ENCODE measurements around the gene HSPB8. TPM values are rescaled to one million over a fixed set of nuclear protein-coding genes. Genes with fewer than 3 reads are reported as not detected.

HSPB8 gene
- total RNA-seq, 4 donors from 2014 or later = 47.8 to 86.4 (median 72.1) TPM

DNA sequence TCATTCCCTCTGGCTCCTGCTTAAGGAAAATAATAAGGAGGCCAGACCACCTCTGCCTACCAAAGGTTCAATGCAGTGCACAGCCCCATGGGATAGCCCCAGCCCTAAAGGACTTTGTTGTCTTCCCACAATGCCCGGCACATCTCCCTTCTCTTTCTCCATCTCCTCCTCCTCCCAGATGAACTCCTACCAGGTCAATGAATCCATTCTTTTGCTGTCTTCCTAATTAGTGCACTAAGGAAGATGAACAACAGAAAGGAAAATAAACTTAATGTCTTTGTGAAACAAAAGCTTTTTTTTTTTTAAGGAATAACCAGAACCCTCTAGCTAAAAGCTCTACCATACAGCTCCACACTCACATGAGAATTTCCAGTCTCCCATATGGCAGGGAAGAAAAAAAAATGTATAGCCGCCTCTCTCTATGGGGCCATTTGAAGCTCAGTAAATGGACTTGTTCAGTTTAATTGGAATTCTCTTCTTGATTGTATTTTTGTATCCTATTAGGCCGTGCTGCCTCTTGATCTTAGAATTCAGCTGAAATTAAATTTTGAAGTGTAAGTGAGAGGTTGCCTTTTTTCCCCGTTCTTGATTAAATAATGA, 41.8 kb upstream of the HSPB8 start:
- TF ChIP-seq, protein P1, sequence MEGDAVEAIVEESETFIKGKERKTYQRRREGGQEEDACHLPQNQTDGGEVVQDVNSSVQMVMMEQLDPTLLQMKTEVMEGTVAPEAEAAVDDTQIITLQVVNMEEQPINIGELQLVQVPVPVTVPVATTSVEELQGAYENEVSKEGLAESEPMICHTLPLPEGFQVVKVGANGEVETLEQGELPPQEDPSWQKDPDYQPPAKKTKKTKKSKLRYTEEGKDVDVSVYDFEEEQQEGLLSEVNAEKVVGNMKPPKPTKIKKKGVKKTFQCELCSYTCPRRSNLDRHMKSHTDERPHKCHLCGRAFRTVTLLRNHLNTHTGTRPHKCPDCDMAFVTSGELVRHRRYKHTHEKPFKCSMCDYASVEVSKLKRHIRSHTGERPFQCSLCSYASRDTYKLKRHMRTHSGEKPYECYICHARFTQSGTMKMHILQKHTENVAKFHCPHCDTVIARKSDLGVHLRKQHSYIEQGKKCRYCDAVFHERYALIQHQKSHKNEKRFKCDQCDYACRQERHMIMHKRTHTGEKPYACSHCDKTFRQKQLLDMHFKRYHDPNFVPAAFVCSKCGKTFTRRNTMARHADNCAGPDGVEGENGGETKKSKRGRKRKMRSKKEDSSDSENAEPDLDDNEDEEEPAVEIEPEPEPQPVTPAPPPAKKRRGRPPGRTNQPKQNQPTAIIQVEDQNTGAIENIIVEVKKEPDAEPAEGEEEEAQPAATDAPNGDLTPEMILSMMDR (IDR thresholded peaks at IDR 0.05) = no peak
- DNase-seq = no peak
- Histone ChIP-seq H3K4me1 (no peaks in the 10 kb centered on the region), H3K9me3 (peaks cover 0 to 7% (median 6%) of the 10 kb centered on the region in 3 donors), H3K36me3 (no peaks in the 10 kb centered on the region), H3K27ac (no peak overlapping the region), H3K4me3 (no peak overlapping the region), H3K27me3 (no peaks in the 10 kb centered on the region)
- WGBS, 2 donors = 78 to 90% methylated on average over 3 to 4 of the region's 4 CpGs
- intact Hi-C loops (cut with DNase I) = no loop called here

DNA sequence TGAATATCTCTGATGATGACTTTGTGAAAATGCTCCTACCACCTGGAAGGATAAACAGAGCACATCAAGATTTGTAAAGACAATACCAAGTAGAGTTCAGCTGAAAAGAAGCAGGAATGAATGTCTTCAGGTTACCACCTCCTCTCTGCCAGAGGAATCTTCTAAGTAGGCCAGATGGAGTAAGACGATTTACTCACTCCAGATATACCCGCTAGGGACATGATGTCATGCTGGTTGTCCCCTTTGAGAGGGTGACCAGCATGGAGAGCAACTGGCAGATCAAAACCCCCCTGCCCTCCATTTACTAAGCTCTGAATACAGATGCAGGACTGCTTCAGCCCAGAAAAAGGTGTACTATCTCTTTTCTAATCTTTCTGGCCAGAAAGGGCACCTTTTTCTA, 39.3 kb upstream of the HSPB8 start:
- intact Hi-C loops (cut with DNase I) = no loop called here
- no peaks in the 10 kb centered on the region for H3K4me1 ChIP-seq
- H3K27me3 ChIP-seq = no peaks in the 10 kb centered on the region
- TF ChIP-seq POLR2A (IDR thresholded peaks at IDR 0.05) = no peak
- TF ChIP-seq, protein P1 (IDR thresholded peaks at IDR 0.05) = no peak
- H3K9me3 ChIP-seq = no peaks in the 10 kb centered on the region
- H3K4me3 ChIP-seq = no peak overlapping the region
- no peak for DNase-seq
- 66 to 80% methylated on average over 2 of the region's 2 CpGs for WGBS, 2 donors
- H3K36me3 ChIP-seq = no peaks in the 10 kb centered on the region
- H3K27ac ChIP-seq = no peak overlapping the region

DNA sequence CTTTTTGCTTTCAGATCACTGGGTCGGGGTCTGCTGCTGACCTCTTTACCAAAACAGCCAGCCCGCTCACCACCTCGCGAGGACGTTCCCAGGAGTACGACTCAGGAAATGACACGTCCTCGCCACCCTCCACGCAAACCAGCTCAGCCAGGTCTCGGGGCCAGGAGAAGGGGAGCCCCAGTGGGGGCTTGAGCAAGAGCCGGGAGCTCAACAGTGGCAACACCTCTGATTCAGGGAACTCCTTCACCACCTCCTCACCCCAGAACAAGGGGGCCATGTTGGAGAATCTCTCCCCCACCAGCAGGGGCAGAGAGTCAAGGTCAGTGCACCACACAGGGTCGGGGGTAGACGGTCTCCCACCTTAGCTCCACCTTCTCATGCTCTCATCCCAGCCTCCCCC, 33.4 kb upstream of the HSPB8 start:
- H3K4me1 ChIP-seq = no peaks in the 10 kb centered on the region
- H3K4me3 ChIP-seq = no peak overlapping the region
- H3K27me3 ChIP-seq = peaks cover 0 to 4% (median 0%) of the 10 kb centered on the region in 4 donors
- TF ChIP-seq POLR2A (IDR thresholded peaks at IDR 0.05) = no peak
- TF ChIP-seq, protein P1 (IDR thresholded peaks at IDR 0.05) = no peak
- intact Hi-C loops (cut with DNase I) = no loop called here
- H3K9me3 ChIP-seq = no peaks in the 10 kb centered on the region
- H3K36me3 ChIP-seq = no peaks in the 10 kb centered on the region
- no peak for DNase-seq
- WGBS, 2 donors = 46 to 56% methylated on average over 4 to 9 of the region's 13 CpGs
- no peak overlapping the region for H3K27ac ChIP-seq

DNA sequence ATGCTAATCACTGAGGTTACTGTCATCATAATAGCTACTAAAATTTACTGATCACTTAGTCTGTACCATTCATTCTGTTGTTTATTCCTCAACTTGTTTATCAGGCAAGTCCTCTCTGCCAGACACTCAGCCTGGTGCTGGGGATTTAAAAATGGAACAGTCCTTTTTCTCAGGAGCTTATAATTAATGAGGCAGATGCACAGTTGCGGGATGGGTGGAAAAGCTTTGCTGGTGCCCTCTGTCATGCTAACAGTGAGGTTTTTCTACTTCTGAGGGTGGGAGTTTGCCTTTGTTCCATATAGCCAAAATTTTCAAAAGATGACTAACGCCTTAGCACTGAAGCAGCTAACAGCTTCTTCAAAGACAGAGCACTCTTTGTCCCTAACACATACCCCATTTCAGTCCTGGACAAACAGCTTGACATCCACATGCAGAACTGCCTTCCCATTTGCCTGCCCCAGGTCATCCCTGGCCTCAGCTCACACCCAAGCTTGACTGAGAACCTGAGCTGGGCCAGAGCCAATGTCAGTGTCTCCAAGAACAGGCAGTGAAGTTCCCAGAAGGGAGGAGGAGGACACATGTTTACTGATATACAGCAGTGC, 30.8 kb upstream of the HSPB8 start:
- Histone ChIP-seq H3K36me3 (no peaks in the 10 kb centered on the region), H3K27ac (no peak overlapping the region), H3K4me3 (no peak overlapping the region), H3K27me3 (peaks cover 0 to 4% (median 0%) of the 10 kb centered on the region in 4 donors), H3K4me1 (no peaks in the 10 kb centered on the region), H3K9me3 (peaks cover 0 to 10% (median 8%) of the 10 kb centered on the region in 3 donors)
- WGBS, 2 donors = 47 to 69% methylated on average over 2 of the region's 2 CpGs
- no peak for DNase-seq
- TF ChIP-seq, protein P1 (IDR thresholded peaks at IDR 0.05) = no peak
- intact Hi-C loops (cut with DNase I) = no loop called here

DNA sequence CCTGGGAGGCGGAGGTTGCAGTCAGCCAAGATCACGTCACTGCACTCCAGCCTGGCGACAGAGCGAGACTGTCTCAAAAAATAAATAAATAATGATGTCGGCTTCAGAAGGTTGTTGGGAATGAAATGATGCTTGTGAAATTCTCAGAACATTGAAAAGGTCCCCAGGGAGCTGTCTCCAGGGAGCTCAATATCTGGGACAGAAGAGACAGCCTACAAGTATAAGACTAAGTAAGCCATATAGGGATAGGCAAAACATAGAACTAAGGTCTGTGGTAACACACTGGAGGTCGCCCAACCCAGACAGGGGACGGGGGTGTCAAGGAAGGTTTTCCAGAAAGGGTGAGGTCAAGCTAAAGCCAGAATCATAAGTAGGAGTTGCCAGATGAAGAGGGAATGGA, 29.5 kb upstream of the HSPB8 start:
- WGBS, 2 donors = 77 to 79% methylated on average over 7 of the region's 7 CpGs
- no peak for DNase-seq
- intact Hi-C loops (cut with DNase I) = no loop called here
- Histone ChIP-seq H3K4me3 (no peak overlapping the region), H3K27me3 (peaks cover 0 to 15% (median 0%) of the 10 kb centered on the region in 4 donors), H3K4me1 (peaks cover 0 to 7% (median 0%) of the 10 kb centered on the region in 3 donors), H3K9me3 (peaks cover 0 to 10% (median 8%) of the 10 kb centered on the region in 3 donors), H3K36me3 (no peaks in the 10 kb centered on the region), H3K27ac (no peak overlapping the region)
- no peak for TF ChIP-seq POLR2A (IDR thresholded peaks at IDR 0.05)
- TF ChIP-seq, protein P1 (IDR thresholded peaks at IDR 0.05) = no peak
